Right renal cortex interstitium (tissue), 3 donors: ENCODE measurements around the gene ANK2. TPM values are rescaled to one million over a fixed set of nuclear protein-coding genes. Genes with fewer than 3 reads are reported as not detected.

ENCODE experiments used
- DNase-seq, 3 donors: peaks; one replicate each; pipeline ENCODE4 v3.0.0-alpha.2; 2013; ENCODE audit warnings: low read depth in 3 of 3, low spot score in 2 of 3
- polyA plus RNA-seq, 3 donors: library from polyadenylated mRNA; unstranded; fragments of 120-200 nt; gene quantifications; one replicate each; pipeline ENCODE4 v1.2.1, GENCODE V29; 2013; ENCODE audit not compliant: insufficient read length in 3 of 3

ANK2 gene
- polyA plus RNA-seq, 3 donors: 60.8 to 77.1 (median 69.2) TPM

GRCh38 chr4:113086172-113086695, 36.8 kb downstream of the ANK2 start:
- DNase-seq: no peak

GRCh38 chr4:113088050-113088449, 38.6 kb downstream of the ANK2 start:
- no peak for DNase-seq

- no peak for DNase-seq
These were observed 41.5 kb downstream of the ANK2 start for GRCh38 chr4:113090954-113091353.

GRCh38 chr4:113094331-113094730, 44.9 kb downstream of the ANK2 start:
- no peak for DNase-seq

GRCh38 chr4:113094802-113095201, 45.3 kb downstream of the ANK2 start:
- no peak for DNase-seq

GRCh38 chr4:113101669-113102068, 52.2 kb downstream of the ANK2 start:
- DNase-seq: no peak

- no peak for DNase-seq
These were observed 54.1 kb downstream of the ANK2 start for GRCh38 chr4:113103556-113103955.

GRCh38 chr4:113106108-113106507, 56.7 kb downstream of the ANK2 start:
- DNase-seq: no peak

GRCh38 chr4:113109106-113109718, 59.8 kb downstream of the ANK2 start:
- DNase-seq: peak in 2 of 3 donors; percentile 45 to 59

- DNase-seq: no peak
These were observed 63.0 kb downstream of the ANK2 start for GRCh38 chr4:113112338-113112978.

- DNase-seq: no peak
These were observed 63.7 kb downstream of the ANK2 start for GRCh38 chr4:113113151-113113550.

- DNase-seq: no peak
These were observed 65.4 kb downstream of the ANK2 start for GRCh38 chr4:113114884-113115283.

- no peak for DNase-seq
These were observed 67.2 kb downstream of the ANK2 start for GRCh38 chr4:113116414-113117357.

GRCh38 chr4:113117358-113117702, 67.9 kb downstream of the ANK2 start:
- no peak for DNase-seq

GRCh38 chr4:113122066-113122465, 72.6 kb downstream of the ANK2 start:
- DNase-seq: no peak

- DNase-seq: no peak
These were observed 76.0 kb downstream of the ANK2 start for GRCh38 chr4:113125418-113125817.

- DNase-seq: no peak
These were observed 81.7 kb downstream of the ANK2 start for GRCh38 chr4:113131136-113131535.

GRCh38 chr4:113131621-113132020, 82.2 kb downstream of the ANK2 start:
- DNase-seq: no peak

- DNase-seq: no peak
These were observed 92.5 kb downstream of the ANK2 start for GRCh38 chr4:113141901-113142346.

- no peak for DNase-seq
These were observed 92.9 kb downstream of the ANK2 start for GRCh38 chr4:113142351-113142750.

GRCh38 chr4:113144091-113144490, 94.6 kb downstream of the ANK2 start:
- DNase-seq: no peak
